SK-N-SH treated with all-trans-retinoic acid at 6 μM for 48 hours (cell line): ENCODE data around the gene ABHD12B.

Experiments used
- ATAC-seq: fragments of 200-7000 bp; cut with Tn5 transposase; 3 replicates; pipeline ENCODE4 v1.9.1; 2020; ENCODE audit warnings: mild to moderate bottlenecking, moderate library complexity
- ARNTL ChIP-seq: fragments of 450-650 bp; formaldehyde crosslinking; IDR thresholded peaks from 2 replicates; pipeline ENCODE4 v1.5.0; 2020; ENCODE audit warnings: low read depth, mild to moderate bottlenecking, moderate library complexity, borderline replicate concordance
- BACH2 ChIP-seq: fragments of 250-450 bp; sonication (Bioruptor Pico); IDR thresholded peaks from 2 replicates; pipeline ENCODE4 v1.9.0; 2021; ENCODE audit warnings: mild to moderate bottlenecking, borderline replicate concordance
- CSDC2 ChIP-seq: fragments of 250-450 bp; sonication (Bioruptor Pico); IDR thresholded peaks from 2 replicates; pipeline ENCODE4 v1.5.0; 2020; ENCODE audit warnings: mild to moderate bottlenecking, moderate library complexity
- ESRRG ChIP-seq: fragments of 250-450 bp; sonication (Bioruptor Pico); IDR thresholded peaks from 2 replicates; pipeline ENCODE4 v1.6.1; 2021; ENCODE audit warnings: mild to moderate bottlenecking
- GLIS3 ChIP-seq: fragments of 250-450 bp; sonication (Bioruptor Pico); IDR thresholded peaks from 2 replicates; pipeline ENCODE4 v1.5.0; 2020; ENCODE audit warnings: mild to moderate bottlenecking, moderate library complexity
- ISL1 ChIP-seq: fragments of 250-450 bp; sonication (Bioruptor Pico); IDR thresholded peaks from 2 replicates; pipeline ENCODE4 v2.1.2; 2022; ENCODE audit warnings: mild to moderate bottlenecking, moderate library complexity
- OSR1 ChIP-seq: fragments of 250-450 bp; sonication (Bioruptor Pico); IDR thresholded peaks from 2 replicates; pipeline ENCODE4 v1.8.0; 2022; ENCODE audit warnings: moderate library complexity, mild to moderate bottlenecking, inconsistent platforms
- RARB ChIP-seq: fragments of 250-450 bp; sonication (Bioruptor Pico); IDR thresholded peaks from 2 replicates; pipeline ENCODE4 v1.8.0; 2021; ENCODE audit warnings: mild to moderate bottlenecking, moderate library complexity
- SNAI2 ChIP-seq: fragments of 250-450 bp; sonication (Bioruptor Pico); IDR thresholded peaks from 2 replicates; pipeline ENCODE4 v1.5.0; 2020; ENCODE audit warnings: mild to moderate bottlenecking, moderate library complexity
- TCF4 ChIP-seq: fragments of 250-450 bp; sonication (Bioruptor Pico); IDR thresholded peaks from 2 replicates; pipeline ENCODE4 v1.8.0; 2021; ENCODE audit warnings: mild to moderate bottlenecking, moderate library complexity, borderline replicate concordance
- TOX ChIP-seq: fragments of 250-450 bp; sonication (Bioruptor Pico); IDR thresholded peaks from 2 replicates; pipeline ENCODE4 v1.8.0; 2021; ENCODE audit warnings: mild to moderate bottlenecking, moderate library complexity, borderline replicate concordance
- ZC3H10 ChIP-seq: fragments of 250-450 bp; sonication (Bioruptor Pico); IDR thresholded peaks from 2 replicates; pipeline ENCODE4 v1.5.1; 2021; ENCODE audit warnings: mild to moderate bottlenecking, moderate library complexity
- ZFP3 ChIP-seq: fragments of 250-450 bp; sonication (Bioruptor Pico); IDR thresholded peaks from 2 replicates; pipeline ENCODE4 v1.5.0; 2020; ENCODE audit warnings: mild to moderate bottlenecking, moderate library complexity
- ZFP30 ChIP-seq: fragments of 450-650 bp; formaldehyde crosslinking; IDR thresholded peaks from 2 replicates; pipeline ENCODE4 v1.5.0; 2022; ENCODE audit warnings: mild to moderate bottlenecking, moderate library complexity
- ZNF565 ChIP-seq: fragments of 450-650 bp; formaldehyde crosslinking; conservative IDR thresholded peaks from 2 replicates; pipeline ENCODE4 v1.5.0; 2020; ENCODE audit warnings: low read depth, mild to moderate bottlenecking, moderate library complexity
- ZNF70 ChIP-seq: fragments of 450-650 bp; formaldehyde crosslinking; IDR thresholded peaks from 2 replicates; pipeline ENCODE4 v1.5.0; 2020; ENCODE audit warnings: mild to moderate bottlenecking, moderate library complexity
- ZNF8 ChIP-seq: fragments of 450-650 bp; formaldehyde crosslinking; IDR thresholded peaks from 2 replicates; pipeline ENCODE4 v1.5.0; 2020; ENCODE audit warnings: mild to moderate bottlenecking, moderate library complexity
- TF ChIP-seq, protein P1 (sequence below): fragments of 250-450 bp; sonication (Bioruptor Pico); IDR thresholded peaks from 2 replicates; pipeline ENCODE4 v1.5.1; 2021; ENCODE audit warnings: mild to moderate bottlenecking, moderate library complexity
- TF ChIP-seq, protein P2 (sequence below): fragments of 250-450 bp; sonication (Bioruptor Pico); IDR thresholded peaks from 2 replicates; pipeline ENCODE4 v1.8.0; 2020; ENCODE audit warnings: mild to moderate bottlenecking, moderate library complexity, borderline replicate concordance
- TF ChIP-seq, protein P3 (sequence below): fragments of 250-450 bp; sonication (Bioruptor Pico); IDR thresholded peaks from 2 replicates; pipeline ENCODE4 v1.5.0; 2020; ENCODE audit warnings: mild to moderate bottlenecking, moderate library complexity
- TF ChIP-seq, protein P4 (sequence below): fragments of 250-450 bp; sonication (Bioruptor Pico); IDR thresholded peaks from 2 replicates; pipeline ENCODE4 v1.8.0; 2021; ENCODE audit warnings: low read depth, mild to moderate bottlenecking, moderate library complexity, borderline replicate concordance
- TF ChIP-seq, protein P5 (sequence below): fragments of 250-450 bp; sonication (Bioruptor Pico); IDR thresholded peaks from 2 replicates; pipeline ENCODE4 v1.5.1; 2020; ENCODE audit warnings: low read depth, mild to moderate bottlenecking, moderate library complexity

The ABHD12B gene

DNA sequence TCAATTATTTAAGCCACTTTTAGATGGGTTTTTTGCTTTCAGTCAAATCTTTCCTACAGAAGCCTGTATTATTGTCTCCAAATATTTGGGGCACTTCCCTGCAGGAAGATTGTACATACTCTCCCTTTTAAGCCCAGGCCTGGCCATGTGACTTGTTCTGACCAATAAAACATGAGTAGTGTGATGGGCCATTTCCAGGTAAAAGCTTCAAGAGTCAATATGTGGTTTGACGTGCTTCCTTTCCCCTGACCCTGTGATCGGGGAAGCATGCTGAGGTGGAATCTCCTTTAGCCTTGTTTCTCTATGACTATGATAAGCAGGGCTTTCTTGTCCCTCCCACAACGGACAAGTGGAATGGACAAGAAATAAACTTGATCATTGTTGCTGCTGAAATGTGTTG lies 26.7 kb upstream of the ABHD12B start (continued):
- TF ChIP-seq, protein P1, sequence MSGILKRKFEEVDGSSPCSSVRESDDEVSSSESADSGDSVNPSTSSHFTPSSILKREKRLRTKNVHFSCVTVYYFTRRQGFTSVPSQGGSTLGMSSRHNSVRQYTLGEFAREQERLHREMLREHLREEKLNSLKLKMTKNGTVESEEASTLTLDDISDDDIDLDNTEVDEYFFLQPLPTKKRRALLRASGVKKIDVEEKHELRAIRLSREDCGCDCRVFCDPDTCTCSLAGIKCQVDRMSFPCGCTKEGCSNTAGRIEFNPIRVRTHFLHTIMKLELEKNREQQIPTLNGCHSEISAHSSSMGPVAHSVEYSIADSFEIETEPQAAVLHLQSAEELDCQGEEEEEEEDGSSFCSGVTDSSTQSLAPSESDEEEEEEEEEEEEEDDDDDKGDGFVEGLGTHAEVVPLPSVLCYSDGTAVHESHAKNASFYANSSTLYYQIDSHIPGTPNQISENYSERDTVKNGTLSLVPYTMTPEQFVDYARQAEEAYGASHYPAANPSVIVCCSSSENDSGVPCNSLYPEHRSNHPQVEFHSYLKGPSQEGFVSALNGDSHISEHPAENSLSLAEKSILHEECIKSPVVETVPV (CRISPR knock-in tag) = no peak
- TF ChIP-seq, protein P2, sequence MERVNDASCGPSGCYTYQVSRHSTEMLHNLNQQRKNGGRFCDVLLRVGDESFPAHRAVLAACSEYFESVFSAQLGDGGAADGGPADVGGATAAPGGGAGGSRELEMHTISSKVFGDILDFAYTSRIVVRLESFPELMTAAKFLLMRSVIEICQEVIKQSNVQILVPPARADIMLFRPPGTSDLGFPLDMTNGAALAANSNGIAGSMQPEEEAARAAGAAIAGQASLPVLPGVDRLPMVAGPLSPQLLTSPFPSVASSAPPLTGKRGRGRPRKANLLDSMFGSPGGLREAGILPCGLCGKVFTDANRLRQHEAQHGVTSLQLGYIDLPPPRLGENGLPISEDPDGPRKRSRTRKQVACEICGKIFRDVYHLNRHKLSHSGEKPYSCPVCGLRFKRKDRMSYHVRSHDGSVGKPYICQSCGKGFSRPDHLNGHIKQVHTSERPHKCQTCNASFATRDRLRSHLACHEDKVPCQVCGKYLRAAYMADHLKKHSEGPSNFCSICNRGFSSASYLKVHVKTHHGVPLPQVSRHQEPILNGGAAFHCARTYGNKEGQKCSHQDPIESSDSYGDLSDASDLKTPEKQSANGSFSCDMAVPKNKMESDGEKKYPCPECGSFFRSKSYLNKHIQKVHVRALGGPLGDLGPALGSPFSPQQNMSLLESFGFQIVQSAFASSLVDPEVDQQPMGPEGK (CRISPR knock-in tag) = no peak
- TF ChIP-seq GLIS3 (CRISPR knock-in tag) (no peak), BACH2 (CRISPR knock-in tag) (no peak), OSR1 (CRISPR knock-in tag) (no peak)

DNA sequence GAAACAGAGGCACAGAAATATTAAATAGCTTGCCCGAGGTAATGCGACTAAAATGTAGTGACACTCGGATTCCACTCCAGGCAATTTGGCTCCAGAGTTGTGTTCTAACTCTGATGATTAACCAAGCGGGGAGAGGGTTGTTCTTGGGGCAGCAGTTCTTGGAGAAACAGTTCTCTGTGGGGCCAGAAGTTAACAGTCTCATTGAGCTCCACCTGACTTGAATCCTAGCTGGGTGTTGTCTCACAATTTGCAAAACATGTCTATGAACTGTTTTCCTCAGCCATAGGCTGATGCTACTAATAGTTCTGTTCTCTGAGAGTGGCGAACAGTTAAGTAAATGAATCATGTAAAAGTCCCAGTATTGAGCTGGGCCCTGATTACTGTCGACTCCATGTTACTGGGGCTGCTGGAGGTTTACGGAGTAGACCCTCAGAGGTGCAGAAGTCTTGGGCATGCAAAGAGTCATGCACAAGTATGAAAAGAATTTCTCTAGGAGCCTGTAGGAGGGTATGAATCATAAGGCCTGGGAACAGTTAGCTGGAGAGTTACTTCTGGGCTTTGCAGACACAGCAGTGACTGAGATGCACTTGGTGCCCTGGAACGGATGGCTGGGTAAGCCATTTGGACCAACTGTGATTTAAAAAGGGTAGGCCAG lies 25.5 kb upstream of the ABHD12B start:
- ATAC-seq = peak; percentile 99
- TF ChIP-seq TCF4 = no peak
- no peak for TF ChIP-seq OSR1 (CRISPR knock-in tag)
- 0 out of 2 replicates have a peak, but pooled peaks have one; percentile 12 for TF ChIP-seq ISL1 (CRISPR knock-in tag)

DNA sequence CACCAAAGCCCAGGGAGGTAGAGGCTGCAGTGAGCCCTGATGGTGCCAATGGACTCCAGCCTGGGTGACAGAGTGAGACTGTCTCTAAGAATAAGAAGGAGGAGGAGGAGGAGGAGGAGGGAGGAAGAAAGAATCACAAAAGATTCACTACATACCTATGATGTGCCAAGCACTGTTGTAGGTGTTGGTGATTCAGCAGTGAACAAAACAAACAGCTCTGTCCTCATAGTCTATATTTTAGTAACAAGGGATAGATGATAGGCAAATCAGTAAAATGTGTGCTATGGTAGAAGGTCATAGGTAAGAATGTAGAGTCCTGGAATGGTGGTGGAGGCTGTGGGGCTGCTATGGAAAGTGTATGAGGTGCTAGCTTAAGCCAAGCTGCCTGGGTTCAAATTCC lies 18.0 kb upstream of the ABHD12B start:
- TF ChIP-seq TCF4 (no peak), ESRRG (CRISPR knock-in tag) (no peak), ZNF70 (CRISPR knock-in tag) (no peak), SNAI2 (CRISPR knock-in tag) (no peak), ARNTL (CRISPR knock-in tag) (no peak), ZFP30 (CRISPR knock-in tag) (no peak), ZNF8 (CRISPR knock-in tag) (no peak), OSR1 (CRISPR knock-in tag) (no peak), ZNF565 (CRISPR knock-in tag) (no peak), CSDC2 (no peak), RARB (no peak), ZC3H10 (CRISPR knock-in tag) (no peak), ZFP3 (no peak), TOX (CRISPR knock-in tag) (no peak)
- TF ChIP-seq, protein P2 (CRISPR knock-in tag) = no peak
- TF ChIP-seq, protein P3, sequence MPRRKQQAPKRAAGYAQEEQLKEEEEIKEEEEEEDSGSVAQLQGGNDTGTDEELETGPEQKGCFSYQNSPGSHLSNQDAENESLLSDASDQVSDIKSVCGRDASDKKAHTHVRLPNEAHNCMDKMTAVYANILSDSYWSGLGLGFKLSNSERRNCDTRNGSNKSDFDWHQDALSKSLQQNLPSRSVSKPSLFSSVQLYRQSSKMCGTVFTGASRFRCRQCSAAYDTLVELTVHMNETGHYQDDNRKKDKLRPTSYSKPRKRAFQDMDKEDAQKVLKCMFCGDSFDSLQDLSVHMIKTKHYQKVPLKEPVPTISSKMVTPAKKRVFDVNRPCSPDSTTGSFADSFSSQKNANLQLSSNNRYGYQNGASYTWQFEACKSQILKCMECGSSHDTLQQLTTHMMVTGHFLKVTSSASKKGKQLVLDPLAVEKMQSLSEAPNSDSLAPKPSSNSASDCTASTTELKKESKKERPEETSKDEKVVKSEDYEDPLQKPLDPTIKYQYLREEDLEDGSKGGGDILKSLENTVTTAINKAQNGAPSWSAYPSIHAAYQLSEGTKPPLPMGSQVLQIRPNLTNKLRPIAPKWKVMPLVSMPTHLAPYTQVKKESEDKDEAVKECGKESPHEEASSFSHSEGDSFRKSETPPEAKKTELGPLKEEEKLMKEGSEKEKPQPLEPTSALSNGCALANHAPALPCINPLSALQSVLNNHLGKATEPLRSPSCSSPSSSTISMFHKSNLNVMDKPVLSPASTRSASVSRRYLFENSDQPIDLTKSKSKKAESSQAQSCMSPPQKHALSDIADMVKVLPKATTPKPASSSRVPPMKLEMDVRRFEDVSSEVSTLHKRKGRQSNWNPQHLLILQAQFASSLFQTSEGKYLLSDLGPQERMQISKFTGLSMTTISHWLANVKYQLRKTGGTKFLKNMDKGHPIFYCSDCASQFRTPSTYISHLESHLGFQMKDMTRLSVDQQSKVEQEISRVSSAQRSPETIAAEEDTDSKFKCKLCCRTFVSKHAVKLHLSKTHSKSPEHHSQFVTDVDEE (CRISPR knock-in tag) = no peak
- TF ChIP-seq, protein P4, sequence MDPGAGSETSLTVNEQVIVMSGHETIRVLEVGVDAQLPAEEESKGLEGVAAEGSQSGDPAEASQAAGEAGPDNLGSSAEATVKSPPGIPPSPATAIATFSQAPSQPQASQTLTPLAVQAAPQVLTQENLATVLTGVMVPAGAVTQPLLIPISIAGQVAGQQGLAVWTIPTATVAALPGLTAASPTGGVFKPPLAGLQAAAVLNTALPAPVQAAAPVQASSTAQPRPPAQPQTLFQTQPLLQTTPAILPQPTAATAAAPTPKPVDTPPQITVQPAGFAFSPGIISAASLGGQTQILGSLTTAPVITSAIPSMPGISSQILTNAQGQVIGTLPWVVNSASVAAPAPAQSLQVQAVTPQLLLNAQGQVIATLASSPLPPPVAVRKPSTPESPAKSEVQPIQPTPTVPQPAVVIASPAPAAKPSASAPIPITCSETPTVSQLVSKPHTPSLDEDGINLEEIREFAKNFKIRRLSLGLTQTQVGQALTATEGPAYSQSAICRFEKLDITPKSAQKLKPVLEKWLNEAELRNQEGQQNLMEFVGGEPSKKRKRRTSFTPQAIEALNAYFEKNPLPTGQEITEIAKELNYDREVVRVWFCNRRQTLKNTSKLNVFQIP (CRISPR knock-in tag) = no peak
- TF ChIP-seq, protein P1 (CRISPR knock-in tag) = no peak
- TF ChIP-seq, protein P5, sequence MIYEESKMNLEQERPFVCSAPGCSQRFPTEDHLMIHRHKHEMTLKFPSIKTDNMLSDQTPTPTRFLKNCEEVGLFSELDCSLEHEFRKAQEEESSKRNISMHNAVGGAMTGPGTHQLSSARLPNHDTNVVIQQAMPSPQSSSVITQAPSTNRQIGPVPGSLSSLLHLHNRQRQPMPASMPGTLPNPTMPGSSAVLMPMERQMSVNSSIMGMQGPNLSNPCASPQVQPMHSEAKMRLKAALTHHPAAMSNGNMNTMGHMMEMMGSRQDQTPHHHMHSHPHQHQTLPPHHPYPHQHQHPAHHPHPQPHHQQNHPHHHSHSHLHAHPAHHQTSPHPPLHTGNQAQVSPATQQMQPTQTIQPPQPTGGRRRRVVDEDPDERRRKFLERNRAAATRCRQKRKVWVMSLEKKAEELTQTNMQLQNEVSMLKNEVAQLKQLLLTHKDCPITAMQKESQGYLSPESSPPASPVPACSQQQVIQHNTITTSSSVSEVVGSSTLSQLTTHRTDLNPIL (CRISPR knock-in tag) = no peak
- ATAC-seq = no peak
